GM12878 (cell line): ENCODE results near the gene RBBP9. TPM values are rescaled to one million over a fixed set of nuclear protein-coding genes. Genes with fewer than 3 reads are reported as not detected.

Experiments
- CBX5 ChIP-seq: sonication (generic); IDR thresholded peaks from 2 replicates; pipeline ENCODE4 v1.6.1; 2016; ENCODE audit warnings: low read depth, moderate library complexity, mild to moderate bottlenecking, inconsistent platforms
- NFXL1 ChIP-seq: fragments of 450-650 bp; IDR thresholded peaks from 2 replicates; pipeline ENCODE4 v1.6.1; 2017; ENCODE audit warnings: antibody characterized with exemption, mild to moderate bottlenecking, borderline replicate concordance
- NR2C1 ChIP-seq: fragments of 450-650 bp; IDR thresholded peaks from 2 replicates; pipeline ENCODE4 v1.6.1; 2017; ENCODE audit warnings: antibody characterized with exemption, mild to moderate bottlenecking, moderate library complexity
- RAD51 ChIP-seq: fragments of 450-650 bp; IDR thresholded peaks from 2 replicates; pipeline ENCODE4 v1.6.1; 2016; ENCODE audit warnings: moderate library complexity, mild to moderate bottlenecking, inconsistent platforms
- SMARCA5 ChIP-seq: fragments of 450-650 bp; IDR thresholded peaks from 2 replicates; pipeline ENCODE4 v1.6.1; 2017; ENCODE audit warnings: mild to moderate bottlenecking
- STAT3 ChIP-seq: IDR thresholded peaks from 2 replicates; pipeline ENCODE4 v1.6.1; 2011; ENCODE audit warnings: low read depth, low read length, improper control_type of control experiment
- ZNF274 ChIP-seq: IDR thresholded peaks from one replicate; pipeline ENCODE4 v1.8.0; 2011; ENCODE audit not compliant: insufficient read length, insufficient read depth
- polyA plus RNA-seq, 11 experiments: library from polyadenylated mRNA; depleted of rRNA in 4 of 11; unstranded in 6 of 11; stranded (reverse) in 5 of 11; fragments of >200 nt; fragmentation: Nextera tagmentation in 4 of 11; fragmentation: Illumina TruSeq in 1 of 11; extraction: Ambion mirVana in 4 of 11; extraction: Trizol in 1 of 11; gene quantifications; 1 replicate in 1 of 11; 2 replicates in 10 of 11; pipeline versions ENCODE4 v1.2.1 to v1.2.3, GENCODE V29; 2011 to 2016; ENCODE audit warnings: inconsistent platforms in 2 of 11, missing spikeins in 2 of 11, low read depth in 1 of 11
- total RNA-seq, 4 experiments: library from RNA; depleted of rRNA in 3 of 4; stranded (reverse); fragments of >200 nt in 3 of 4; fragmentation: Illumina TruSeq in 1 of 4; extraction: Trizol in 1 of 4; gene quantifications; 2 replicates each; pipeline versions ENCODE4 v1.2.1 to v1.2.3, GENCODE V29; 2013 to 2021
- TF ChIP-seq, protein P1 (sequence below): fragments of 450-650 bp; formaldehyde crosslinking; IDR thresholded peaks from 2 replicates; pipeline ENCODE4 v1.4.0; 2022; ENCODE audit warnings: mild to moderate bottlenecking, moderate library complexity
- TF ChIP-seq, protein P2 (sequence below): fragments of 450-650 bp; IDR thresholded peaks from 2 replicates; pipeline ENCODE4 v1.6.1; 2017; ENCODE audit warnings: mild to moderate bottlenecking, moderate library complexity
- TF ChIP-seq, protein P3 (sequence below): fragments of 450-650 bp; IDR thresholded peaks from 2 replicates; pipeline ENCODE4 v1.6.1; 2016; ENCODE audit warnings: mild to moderate bottlenecking

Gene RBBP9
- total and polyA plus RNA-seq, 10 of the 15 experiments (the other 5 are each of a cell fraction or from before 2014, with no cell fraction given), result 7.1 to 34.1 (median 16.0) TPM

DNA sequence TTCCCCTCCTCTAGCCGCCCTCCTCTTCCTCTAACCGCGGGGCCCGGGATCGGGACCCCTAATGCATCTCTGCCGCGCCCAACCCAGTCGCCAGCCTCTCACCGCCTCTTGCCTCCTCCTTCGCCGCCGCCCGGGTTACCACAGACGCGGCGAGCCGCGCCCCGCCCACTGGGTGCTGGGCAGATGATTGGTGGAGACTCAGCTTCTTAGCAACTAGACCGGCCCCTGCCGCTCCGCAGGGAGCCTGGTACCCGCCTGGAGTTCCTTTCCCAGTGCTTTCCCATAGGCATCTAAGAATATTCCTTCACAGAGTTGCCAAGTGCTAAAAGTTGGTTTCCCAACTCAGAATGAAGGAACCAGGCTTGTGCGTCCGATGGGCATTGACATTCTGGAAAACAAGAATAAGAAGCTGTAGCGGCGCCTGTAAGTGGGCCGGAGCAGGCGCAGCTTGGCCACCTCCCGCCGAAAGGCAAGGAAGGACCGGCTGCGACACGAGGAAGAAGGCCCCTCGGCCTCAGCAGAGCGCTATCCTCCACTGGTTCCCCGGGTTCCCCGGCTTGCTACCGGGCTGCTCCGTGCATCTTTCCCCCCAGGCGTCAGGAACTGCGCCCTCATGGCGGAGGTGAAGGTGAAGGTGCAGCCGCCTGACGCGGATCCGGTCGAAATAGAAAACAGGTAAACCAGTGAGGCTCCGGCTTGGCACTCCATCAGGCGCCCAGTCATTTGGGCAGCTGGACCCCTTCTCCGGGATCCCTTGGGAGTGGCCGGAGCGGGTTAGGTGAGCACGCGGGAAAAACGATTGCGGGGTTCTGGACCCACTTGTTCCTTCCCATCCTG lies 29.9 kb downstream of the RBBP9 start, which contains the start of the genes DZANK1 and POLR3F (continued):
- TF ChIP-seq, protein P1, sequence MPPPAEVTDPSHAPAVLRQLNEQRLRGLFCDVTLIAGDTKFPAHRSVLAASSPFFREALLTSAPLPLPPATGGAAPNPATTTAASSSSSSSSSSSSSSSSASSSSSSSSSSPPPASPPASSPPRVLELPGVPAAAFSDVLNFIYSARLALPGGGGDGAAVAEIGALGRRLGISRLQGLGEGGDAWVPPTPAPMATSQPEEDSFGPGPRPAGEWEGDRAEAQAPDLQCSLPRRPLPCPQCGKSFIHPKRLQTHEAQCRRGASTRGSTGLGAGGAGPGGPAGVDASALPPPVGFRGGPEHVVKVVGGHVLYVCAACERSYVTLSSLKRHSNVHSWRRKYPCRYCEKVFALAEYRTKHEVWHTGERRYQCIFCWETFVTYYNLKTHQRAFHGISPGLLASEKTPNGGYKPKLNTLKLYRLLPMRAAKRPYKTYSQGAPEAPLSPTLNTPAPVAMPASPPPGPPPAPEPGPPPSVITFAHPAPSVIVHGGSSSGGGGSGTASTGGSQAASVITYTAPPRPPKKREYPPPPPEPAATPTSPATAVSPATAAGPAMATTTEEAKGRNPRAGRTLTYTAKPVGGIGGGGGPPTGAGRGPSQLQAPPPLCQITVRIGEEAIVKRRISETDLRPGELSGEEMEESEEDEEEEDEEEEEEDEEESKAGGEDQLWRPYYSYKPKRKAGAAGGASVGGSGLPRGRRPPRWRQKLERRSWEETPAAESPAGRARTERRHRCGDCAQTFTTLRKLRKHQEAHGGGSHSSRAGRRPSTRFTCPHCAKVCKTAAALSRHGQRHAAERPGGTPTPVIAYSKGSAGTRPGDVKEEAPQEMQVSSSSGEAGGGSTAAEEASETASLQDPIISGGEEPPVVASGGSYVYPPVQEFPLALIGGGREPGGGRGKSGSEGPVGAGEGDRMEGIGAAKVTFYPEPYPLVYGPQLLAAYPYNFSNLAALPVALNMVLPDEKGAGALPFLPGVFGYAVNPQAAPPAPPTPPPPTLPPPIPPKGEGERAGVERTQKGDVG, result no peak
- peak; percentile 79 for TF ChIP-seq CBX5
- TF ChIP-seq NFXL1, result no peak
- TF ChIP-seq RAD51, result no peak
- TF ChIP-seq SMARCA5, result no peak
- TF ChIP-seq, protein P2, sequence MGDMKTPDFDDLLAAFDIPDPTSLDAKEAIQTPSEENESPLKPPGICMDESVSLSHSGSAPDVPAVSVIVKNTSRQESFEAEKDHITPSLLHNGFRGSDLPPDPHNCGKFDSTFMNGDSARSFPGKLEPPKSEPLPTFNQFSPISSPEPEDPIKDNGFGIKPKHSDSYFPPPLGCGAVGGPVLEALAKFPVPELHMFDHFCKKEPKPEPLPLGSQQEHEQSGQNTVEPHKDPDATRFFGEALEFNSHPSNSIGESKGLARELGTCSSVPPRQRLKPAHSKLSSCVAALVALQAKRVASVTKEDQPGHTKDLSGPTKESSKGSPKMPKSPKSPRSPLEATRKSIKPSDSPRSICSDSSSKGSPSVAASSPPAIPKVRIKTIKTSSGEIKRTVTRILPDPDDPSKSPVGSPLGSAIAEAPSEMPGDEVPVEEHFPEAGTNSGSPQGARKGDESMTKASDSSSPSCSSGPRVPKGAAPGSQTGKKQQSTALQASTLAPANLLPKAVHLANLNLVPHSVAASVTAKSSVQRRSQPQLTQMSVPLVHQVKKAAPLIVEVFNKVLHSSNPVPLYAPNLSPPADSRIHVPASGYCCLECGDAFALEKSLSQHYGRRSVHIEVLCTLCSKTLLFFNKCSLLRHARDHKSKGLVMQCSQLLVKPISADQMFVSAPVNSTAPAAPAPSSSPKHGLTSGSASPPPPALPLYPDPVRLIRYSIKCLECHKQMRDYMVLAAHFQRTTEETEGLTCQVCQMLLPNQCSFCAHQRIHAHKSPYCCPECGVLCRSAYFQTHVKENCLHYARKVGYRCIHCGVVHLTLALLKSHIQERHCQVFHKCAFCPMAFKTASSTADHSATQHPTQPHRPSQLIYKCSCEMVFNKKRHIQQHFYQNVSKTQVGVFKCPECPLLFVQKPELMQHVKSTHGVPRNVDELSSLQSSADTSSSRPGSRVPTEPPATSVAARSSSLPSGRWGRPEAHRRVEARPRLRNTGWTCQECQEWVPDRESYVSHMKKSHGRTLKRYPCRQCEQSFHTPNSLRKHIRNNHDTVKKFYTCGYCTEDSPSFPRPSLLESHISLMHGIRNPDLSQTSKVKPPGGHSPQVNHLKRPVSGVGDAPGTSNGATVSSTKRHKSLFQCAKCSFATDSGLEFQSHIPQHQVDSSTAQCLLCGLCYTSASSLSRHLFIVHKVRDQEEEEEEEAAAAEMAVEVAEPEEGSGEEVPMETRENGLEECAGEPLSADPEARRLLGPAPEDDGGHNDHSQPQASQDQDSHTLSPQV, result 0 out of 2 replicates have a peak, but pooled peaks have one; percentile 28
- TF ChIP-seq ZNF274, result no peak
- TF ChIP-seq STAT3, result no peak
- TF ChIP-seq, protein P3, sequence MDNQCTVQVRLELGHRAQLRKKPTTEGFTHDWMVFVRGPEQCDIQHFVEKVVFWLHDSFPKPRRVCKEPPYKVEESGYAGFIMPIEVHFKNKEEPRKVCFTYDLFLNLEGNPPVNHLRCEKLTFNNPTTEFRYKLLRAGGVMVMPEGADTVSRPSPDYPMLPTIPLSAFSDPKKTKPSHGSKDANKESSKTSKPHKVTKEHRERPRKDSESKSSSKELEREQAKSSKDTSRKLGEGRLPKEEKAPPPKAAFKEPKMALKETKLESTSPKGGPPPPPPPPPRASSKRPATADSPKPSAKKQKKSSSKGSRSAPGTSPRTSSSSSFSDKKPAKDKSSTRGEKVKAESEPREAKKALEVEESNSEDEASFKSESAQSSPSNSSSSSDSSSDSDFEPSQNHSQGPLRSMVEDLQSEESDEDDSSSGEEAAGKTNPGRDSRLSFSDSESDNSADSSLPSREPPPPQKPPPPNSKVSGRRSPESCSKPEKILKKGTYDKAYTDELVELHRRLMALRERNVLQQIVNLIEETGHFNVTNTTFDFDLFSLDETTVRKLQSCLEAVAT, result no peak
- no peak for TF ChIP-seq NR2C1
